ENCODE measurements around the gene ZDHHC16. TPM values are rescaled to one million over a fixed set of nuclear protein-coding genes. Genes with fewer than 3 reads are reported as not detected.
A peak's percentile ranks its signal among the peaks of the same experiment; 100 is the strongest.
"Not testable (repeated sequence)": the region's sequence is repeated elsewhere in the genome, so short reads cannot be mapped to it uniquely, and the experiment has no call there.

ZDHHC16 gene
- total RNA-seq (ENCODE audit: insufficient read depth, low replicate concordance), result 35.9 TPM

GRCh38 chr10:97445722-97446639 is at the start of gene ZDHHC16, which contains the start of gene EXOSC1:
ZDHHC16 (plus strand) TSS chr10:97446175; CDS start chr10:97451676, 5,501 bp downstream.
EXOSC1 (minus strand) TSS chr10:97446006; CDS start chr10:97445985, 21 bp downstream.
- DNase-seq (ENCODE audit: low spot score), result peak; percentile 99

- peak; percentile 31 for DNase-seq (ENCODE audit: low spot score)
Measured at GRCh38 chr10:97399843-97400545, 46.0 kb upstream of the ZDHHC16 start.

- peak; percentile 100 for DNase-seq (ENCODE audit: low spot score)
Measured at GRCh38 chr10:97400665-97401454, 45.1 kb upstream of the ZDHHC16 start, which contains the start of gene RRP12. RRP12 (minus strand) TSS chr10:97401340; CDS start chr10:97401231, 109 bp downstream.

GRCh38 chr10:97401455-97401919 is 44.5 kb upstream of the ZDHHC16 start:
- no peak for DNase-seq (ENCODE audit: low spot score)

- no peak for DNase-seq (ENCODE audit: low spot score)
Measured at GRCh38 chr10:97404044-97404443, 41.9 kb upstream of the ZDHHC16 start.

GRCh38 chr10:97406064-97406463 is 39.9 kb upstream of the ZDHHC16 start:
- no peak for DNase-seq (ENCODE audit: low spot score)

GRCh38 chr10:97406483-97406882 is 39.5 kb upstream of the ZDHHC16 start:
- DNase-seq (ENCODE audit: low spot score), result not testable (repeated sequence)

- peak; percentile 84 for DNase-seq (ENCODE audit: low spot score)
Measured at GRCh38 chr10:97407211-97407951, 38.6 kb upstream of the ZDHHC16 start.

GRCh38 chr10:97407952-97408248 is 38.1 kb upstream of the ZDHHC16 start:
- no peak for DNase-seq (ENCODE audit: low spot score)

- DNase-seq (ENCODE audit: low spot score), result no peak
Measured at GRCh38 chr10:97408496-97408992, 37.4 kb upstream of the ZDHHC16 start.

GRCh38 chr10:97411406-97411805 is 34.6 kb upstream of the ZDHHC16 start:
- DNase-seq (ENCODE audit: low spot score), result no peak

- no peak for DNase-seq (ENCODE audit: low spot score)
Measured at GRCh38 chr10:97412891-97413304, 33.1 kb upstream of the ZDHHC16 start.

GRCh38 chr10:97416565-97416964 is 29.4 kb upstream of the ZDHHC16 start:
- DNase-seq (ENCODE audit: low spot score), result no peak

GRCh38 chr10:97423757-97424098 is 22.2 kb upstream of the ZDHHC16 start:
- not testable (repeated sequence) for DNase-seq (ENCODE audit: low spot score)

GRCh38 chr10:97425964-97426775 is 19.8 kb upstream of the ZDHHC16 start, which contains the start of gene PGAM1:
PGAM1 (plus strand) TSS chr10:97426191; CDS start chr10:97426308, 117 bp downstream.
- DNase-seq (ENCODE audit: low spot score), result peak; percentile 97

- no peak for DNase-seq (ENCODE audit: low spot score)
Measured at GRCh38 chr10:97426776-97427570, 19.0 kb upstream of the ZDHHC16 start.

GRCh38 chr10:97427571-97428179 is 18.3 kb upstream of the ZDHHC16 start:
- DNase-seq (ENCODE audit: low spot score), result no peak

- DNase-seq (ENCODE audit: low spot score), result no peak
Measured at GRCh38 chr10:97428572-97428981, 17.4 kb upstream of the ZDHHC16 start.
